HG03095 (cell line): Measurements from ENCODE around the gene HS3ST4.
"Not testable (repeated sequence)": the region's sequence is repeated elsewhere in the genome, so short reads cannot be mapped to it uniquely, and the experiment has no call there.

ENCODE experiments used
- ATAC-seq: cut with Tn5 transposase; IDR thresholded peaks from one replicate; pipeline ENCODE4 v1.9.1; 2021; ENCODE audit warnings: moderate library complexity; ENCODE audit not compliant: unreplicated experiment

The HS3ST4 gene

DNA sequence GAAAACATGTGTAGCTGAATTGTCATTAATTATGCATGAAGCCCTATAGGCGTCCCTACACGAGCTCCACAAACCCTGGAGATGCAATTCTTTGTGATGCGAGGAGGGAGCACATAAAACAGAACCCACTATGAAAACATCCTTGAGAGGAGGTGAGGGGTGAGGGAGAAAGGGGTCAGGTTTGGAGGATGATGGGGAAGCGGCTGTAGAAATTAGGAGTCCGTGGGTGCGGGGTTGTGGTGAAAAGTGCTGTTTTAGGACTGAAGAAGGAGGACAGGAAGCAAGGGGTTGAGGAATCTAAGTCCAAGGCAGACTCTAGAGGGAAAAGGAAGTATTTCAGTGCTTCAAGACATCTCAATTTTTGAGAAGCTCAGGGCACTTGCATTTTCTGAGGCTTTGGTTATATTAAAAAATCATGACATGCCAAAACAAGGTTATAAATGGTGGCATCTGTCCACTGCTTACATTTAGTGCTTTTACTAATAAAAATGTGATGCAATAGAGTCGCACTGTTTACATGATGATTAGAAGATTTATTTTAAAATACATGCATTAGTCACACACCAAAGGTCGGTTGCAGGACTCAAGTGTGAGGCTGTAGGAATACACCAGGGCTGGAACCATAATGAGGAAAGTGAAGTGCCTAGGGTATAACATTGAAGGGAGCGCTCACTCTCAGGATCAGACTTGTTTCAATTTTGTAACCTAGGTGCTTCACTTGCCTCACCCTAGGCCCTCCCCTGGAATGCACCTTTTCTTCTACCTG lies 379.5 kb downstream of the HS3ST4 start:
- ATAC-seq = no peak

DNA sequence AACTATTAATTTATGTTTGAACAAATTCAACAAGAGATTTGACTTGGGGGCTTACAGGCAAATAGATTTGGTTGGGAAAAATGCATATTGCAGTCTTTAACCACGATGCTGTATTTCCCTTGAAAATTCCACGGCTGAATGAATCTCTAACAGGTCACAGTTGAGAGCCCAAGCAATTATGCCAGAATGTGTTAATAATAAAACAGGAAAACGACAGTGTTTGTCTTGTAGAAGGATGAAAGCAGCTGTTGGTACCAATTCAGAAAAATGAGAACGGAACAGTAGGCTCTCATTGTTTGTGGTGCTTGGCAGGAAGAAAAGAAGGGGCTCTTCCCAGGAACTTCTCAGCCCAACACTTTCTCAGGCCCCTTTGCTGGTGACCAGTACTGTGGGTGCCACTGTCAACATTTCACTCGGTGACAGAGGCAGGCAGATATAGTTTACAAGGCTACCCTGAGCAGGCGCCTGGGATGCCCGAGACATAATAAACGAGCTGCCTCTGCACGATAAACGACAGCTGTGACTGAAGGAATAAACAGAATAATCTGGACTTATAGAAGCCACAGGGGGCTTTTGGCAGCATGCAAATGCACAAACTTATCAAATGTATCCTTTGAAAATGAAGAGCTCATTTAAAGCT lies 387.1 kb downstream of the HS3ST4 start:
- ATAC-seq = no peak

DNA sequence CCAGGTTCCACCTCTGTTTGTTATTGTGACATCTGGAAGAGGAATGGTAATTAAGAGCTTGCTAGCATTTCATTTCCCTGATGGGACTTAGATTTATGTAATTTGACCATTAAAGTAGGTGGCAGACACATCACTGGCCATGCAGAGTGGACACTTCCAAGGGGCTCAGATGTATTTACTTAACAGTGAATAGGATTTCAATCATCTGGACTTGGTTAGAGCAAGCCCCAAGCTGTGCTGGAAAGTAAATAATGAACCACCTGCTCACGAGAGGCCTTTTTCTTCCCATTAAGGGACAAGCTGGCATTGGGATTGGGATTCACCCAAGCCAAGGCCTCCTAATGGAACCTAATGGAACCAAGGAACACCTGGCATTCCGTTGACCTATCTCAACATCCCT lies 395.3 kb downstream of the HS3ST4 start:
- ATAC-seq = no peak

- no peak for ATAC-seq
Observed at GRCh38 chr16:26091511-26091910, 399.8 kb downstream of the HS3ST4 start.

GRCh38 chr16:26098206-26098605 lies 406.4 kb downstream of the HS3ST4 start:
- ATAC-seq = not testable (repeated sequence)

GRCh38 chr16:26102369-26102768 lies 410.6 kb downstream of the HS3ST4 start:
- ATAC-seq = no peak

- ATAC-seq = no peak
Observed at GRCh38 chr16:26108836-26109505, 417.2 kb downstream of the HS3ST4 start.

DNA sequence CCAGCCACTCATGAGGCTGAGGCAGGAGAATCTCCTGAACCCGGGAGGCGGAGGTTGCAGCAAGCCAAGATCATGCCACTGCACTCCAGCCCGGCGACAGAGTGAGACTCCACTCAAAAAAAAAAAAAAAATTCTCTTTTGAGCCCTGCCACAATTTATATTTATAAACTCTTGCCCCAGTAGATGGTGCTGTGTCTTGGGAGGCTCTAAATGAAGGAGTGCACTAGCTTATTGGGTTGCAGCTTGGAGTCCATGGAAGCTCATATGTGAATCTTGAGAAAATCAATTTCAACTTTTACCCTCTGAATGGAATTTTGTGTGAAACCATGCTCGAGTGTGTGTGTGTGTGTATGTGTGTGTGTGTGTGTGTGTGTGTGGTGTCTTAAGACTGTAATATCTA lies 420.1 kb downstream of the HS3ST4 start:
- no peak for ATAC-seq

- ATAC-seq = no peak
Observed at GRCh38 chr16:26118575-26118974, 426.8 kb downstream of the HS3ST4 start.

GRCh38 chr16:26120729-26121128 lies 429.0 kb downstream of the HS3ST4 start:
- ATAC-seq = no peak

DNA sequence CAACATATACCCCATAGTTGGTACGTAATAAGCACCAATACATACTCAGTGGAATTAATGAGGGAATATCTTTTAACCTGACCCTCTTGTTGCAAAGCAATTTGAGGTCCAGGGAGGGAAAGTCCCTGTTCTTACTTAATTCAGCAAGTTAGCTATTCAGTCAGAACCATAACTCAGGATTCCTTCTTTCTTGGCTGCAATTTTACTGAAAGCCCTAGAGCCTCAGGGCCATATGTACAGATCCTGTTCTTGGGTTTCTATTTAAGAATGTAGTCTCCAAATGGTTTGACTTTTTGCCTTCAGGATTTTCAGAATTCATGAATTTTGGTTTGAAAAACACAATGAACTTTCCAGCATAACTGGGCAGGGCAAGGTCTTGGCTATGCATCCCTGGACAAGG lies 436.5 kb downstream of the HS3ST4 start:
- ATAC-seq = no peak

DNA sequence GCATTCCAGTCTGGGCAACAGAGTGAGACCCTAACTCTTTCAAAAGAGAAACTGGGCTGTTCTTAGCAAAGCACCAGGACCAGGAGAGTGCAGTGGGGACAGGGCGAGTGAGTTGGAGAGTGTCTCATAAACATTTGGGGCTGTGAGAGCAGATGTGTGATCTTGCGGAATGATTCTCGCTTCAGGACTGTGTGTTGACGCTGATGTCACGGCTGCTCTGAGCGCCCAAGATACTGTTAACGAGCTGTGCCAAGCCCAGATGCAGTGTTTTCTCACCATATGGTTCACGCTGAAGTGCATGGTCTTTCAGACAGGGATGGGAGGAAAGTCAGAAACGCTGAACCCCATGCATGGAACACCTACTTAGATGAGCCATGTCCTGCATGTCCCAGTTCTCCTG lies 438.2 kb downstream of the HS3ST4 start:
- no peak for ATAC-seq

DNA sequence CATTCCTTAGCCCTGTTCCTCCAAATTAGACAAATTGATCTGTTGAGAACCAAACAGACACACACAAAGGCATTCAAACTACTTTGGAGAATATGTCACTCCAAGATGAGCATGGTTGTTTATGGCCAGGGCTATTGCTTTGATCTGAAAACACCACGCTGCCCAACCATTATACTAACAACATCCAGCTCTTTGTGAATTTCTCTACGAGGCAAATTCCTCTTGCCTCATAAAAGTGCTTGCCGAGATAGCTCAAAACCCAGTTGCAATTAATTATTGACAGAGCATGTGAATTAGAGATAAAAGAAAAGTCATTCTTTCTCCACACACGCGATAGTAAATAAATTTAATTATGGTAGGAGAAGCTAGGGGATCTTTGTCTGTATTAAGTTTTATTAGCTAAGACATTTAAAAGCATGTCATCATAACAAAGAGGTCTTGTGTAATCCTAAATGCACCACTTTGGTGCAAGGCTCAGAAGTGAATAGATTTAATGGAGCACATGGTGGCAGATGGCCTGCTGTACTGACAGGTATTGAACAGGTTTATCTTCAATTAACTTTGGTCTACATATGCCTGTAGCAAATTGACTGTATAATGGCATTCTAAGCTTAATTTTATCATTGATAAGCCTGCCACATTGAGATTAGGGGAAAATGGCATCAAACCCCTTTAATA lies 441.8 kb downstream of the HS3ST4 start:
- no peak for ATAC-seq

DNA sequence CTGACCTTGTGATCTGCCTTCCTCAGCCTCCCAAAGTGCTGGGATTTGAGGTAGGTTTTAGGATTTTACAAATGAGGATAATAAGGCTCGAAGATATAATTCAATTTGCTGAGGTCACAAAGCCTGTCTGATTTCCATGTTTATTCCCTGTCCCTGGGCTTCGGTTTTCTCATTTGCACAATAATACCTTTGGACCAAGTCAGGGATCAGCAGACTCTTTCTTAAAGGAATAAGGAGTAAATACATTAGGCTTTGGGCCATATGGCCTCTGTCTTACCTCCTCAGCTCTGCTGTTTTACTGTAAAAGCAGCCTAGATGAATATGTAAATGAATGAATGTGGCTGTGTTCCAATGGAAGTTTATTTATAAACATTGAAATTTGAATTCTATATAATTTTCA lies 442.8 kb downstream of the HS3ST4 start:
- no peak for ATAC-seq

- ATAC-seq = no peak
Observed at GRCh38 chr16:26137956-26138355, 446.2 kb downstream of the HS3ST4 start.

GRCh38 chr16:26139091-26139490 lies 447.3 kb downstream of the HS3ST4 start:
- no peak for ATAC-seq

DNA sequence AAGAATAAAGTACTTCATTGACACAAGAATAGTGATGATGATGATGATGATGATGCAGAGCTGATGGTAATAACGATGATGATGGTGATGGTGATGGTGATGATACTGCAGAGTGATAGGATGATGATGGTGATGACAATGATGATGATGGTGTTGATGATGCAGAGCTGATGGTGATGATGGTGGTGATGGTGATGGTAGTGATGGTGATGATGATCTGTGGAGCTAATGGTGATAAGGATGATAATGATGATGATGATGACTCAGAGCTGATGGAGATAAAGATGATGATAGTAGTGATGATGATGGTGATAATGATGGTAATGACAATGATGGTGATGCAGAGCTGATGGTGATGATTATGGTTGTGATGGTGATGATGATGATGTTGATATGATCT lies 448.1 kb downstream of the HS3ST4 start:
- ATAC-seq = no peak

DNA sequence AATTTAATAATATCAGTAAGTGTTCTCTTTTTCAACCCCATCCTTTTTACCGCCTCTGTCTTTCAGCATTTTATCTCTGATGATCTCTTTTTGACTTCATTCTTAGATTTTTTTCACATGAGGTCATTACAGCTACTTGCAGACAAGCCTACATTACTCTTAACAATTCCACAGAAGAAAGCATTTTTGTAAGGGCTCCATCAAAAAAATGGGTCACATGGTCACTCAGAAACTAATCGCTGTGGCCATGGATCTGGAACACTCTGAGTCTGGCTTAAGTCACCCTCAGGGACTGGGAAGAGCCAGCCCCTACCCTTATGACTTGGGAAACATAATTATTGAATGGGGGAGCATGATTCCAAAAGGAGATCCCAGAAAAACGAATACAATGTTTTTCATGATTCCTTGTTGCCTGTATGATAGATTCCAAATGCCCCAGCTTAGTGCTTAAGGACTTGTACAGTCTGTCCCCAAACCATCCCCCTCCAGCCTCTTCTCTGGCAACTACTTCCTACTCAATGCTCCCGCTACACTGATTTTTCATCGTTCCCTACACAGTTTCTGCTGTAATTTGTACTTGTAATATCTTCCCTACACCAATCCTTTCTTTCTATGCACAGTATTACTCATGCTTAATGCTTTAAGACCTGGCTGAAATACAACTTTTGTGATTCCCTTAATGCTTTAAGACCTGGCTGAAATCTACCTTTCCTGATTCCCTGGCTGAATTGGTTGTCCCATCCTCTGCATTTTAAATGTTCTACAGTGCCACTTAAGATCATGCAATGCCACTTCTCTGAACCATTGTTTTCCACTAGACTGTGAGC lies 457.8 kb downstream of the HS3ST4 start:
- ATAC-seq = no peak

GRCh38 chr16:26155221-26155620 lies 463.5 kb downstream of the HS3ST4 start:
- ATAC-seq = no peak

DNA sequence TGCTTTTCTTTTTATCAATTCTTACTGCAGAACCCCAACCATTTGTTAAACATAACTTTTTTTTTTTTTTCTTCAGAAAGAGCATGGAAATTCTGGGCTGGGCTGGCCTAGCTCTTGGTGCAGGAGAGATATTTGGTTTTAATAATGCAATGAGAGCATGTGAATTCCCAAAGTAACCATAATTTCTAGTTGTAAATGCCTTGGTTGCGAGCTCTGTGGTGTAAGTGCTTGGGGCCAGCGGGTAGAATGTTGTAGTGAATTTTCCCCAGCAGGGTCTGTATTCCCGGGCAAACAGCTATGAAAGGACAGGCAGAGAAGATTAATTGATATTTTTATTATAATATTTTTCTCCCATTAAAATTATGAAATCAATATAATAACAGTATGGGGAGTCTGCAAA lies 465.6 kb downstream of the HS3ST4 start:
- ATAC-seq = no peak
